H1 (cell line): ENCODE results near the gene CCDC88A. TPM values are rescaled to one million over a fixed set of nuclear protein-coding genes. Genes with fewer than 3 reads are reported as not detected.

ENCODE experiments used
- CTCF ChIA-PET: fragments of 300-600 bp; sonication (Branson Sonifier 250); formaldehyde crosslinking; loops from one replicate; lab custom pipeline; 2021; ENCODE audit not compliant: partially characterized antibody; lab: Charles Lee
- POLR2A ChIA-PET: fragments of 300-600 bp; sonication (Branson Sonifier 250); formaldehyde crosslinking; loops from one replicate; lab custom pipeline; 2021; ENCODE audit warnings: inconsistent platforms; ENCODE audit not compliant: partially characterized antibody; lab: Charles Lee
- DNase-seq, 2 experiments: peaks; one replicate each; pipeline versions ENCODE4 v3.0.0 to v3.0.0-alpha.2; 2010 to 2022; ENCODE audit warnings: low spot score in 2 of 2, low read depth in 1 of 2, mixed read lengths in 1 of 2
- FAIRE-seq: peaks from 2 replicates; lab custom pipeline; 2011; peaks lifted over from hg19 to GRCh38; lab: Jason Lieb, UNC
- H2AFZ ChIP-seq: 2 replicates; pipeline ENCODE4 v1.8.1; 2012; ENCODE audit warnings: low read length, inconsistent platforms
- H2AK5ac ChIP-seq: 2 replicates; pipeline ENCODE4 v1.6.1; 2013; ENCODE audit warnings: low read depth, low read length
- H2BK120ac ChIP-seq: replicated peaks from 2 replicates; pipeline ENCODE3; 2013; ENCODE audit warnings: low read depth, low read length, inconsistent platforms
- H2BK12ac ChIP-seq: 2 replicates; pipeline ENCODE4 v1.6.1; 2013; ENCODE audit warnings: low read depth, low read length
- H2BK15ac ChIP-seq: 2 replicates; pipeline ENCODE4 v1.6.1; 2013; ENCODE audit warnings: low read length
- H2BK20ac ChIP-seq: 2 replicates; pipeline ENCODE4 v1.6.1; 2013; ENCODE audit warnings: low read length
- H2BK5ac ChIP-seq: 2 replicates; pipeline ENCODE4 v1.6.1; 2013; ENCODE audit warnings: low read depth, low read length
- H3K14ac ChIP-seq: 2 replicates; pipeline ENCODE4 v1.6.1; 2013; ENCODE audit warnings: inconsistent platforms; ENCODE audit not compliant: insufficient read length
- H3K18ac ChIP-seq: 2 replicates; pipeline ENCODE4 v1.6.1; 2013; ENCODE audit warnings: low read length; ENCODE audit errors: extremely low read depth
- H3K23ac ChIP-seq: 2 replicates; pipeline ENCODE4 v1.6.1; 2013; ENCODE audit warnings: inconsistent platforms; ENCODE audit not compliant: insufficient read length
- H3K23me2 ChIP-seq: 2 replicates; pipeline ENCODE4 v1.6.1; 2013; ENCODE audit warnings: low read depth, low read length
- H3K27ac ChIP-seq: 2 replicates; pipeline ENCODE4 v1.6.1; 2011; ENCODE audit warnings: low read depth, low read length, inconsistent platforms
- H3K27me3 ChIP-seq, 4 experiments: replicated peaks in 1 of 4; 1 replicate in 1 of 4; 2 replicates in 3 of 4; pipeline versions ENCODE4 v1.6.1 to v1.8.1; 2011 to 2013; ENCODE audit warnings: low read length in 3 of 4, mild to moderate bottlenecking in 3 of 4, inconsistent platforms in 2 of 4, mixed read lengths in 2 of 4, moderate library complexity in 1 of 4; ENCODE audit not compliant: control insufficient read depth in 3 of 4, insufficient read depth in 3 of 4; ENCODE audit errors: extremely low read depth in 1 of 4
- H3K36me3 ChIP-seq, 4 experiments: 2 replicates each; pipeline versions ENCODE4 v1.6.1 to v1.8.1; 2011 to 2013; ENCODE audit warnings: mild to moderate bottlenecking in 4 of 4, low read length in 3 of 4, moderate library complexity in 2 of 4, control low read depth in 1 of 4, inconsistent platforms in 1 of 4; ENCODE audit not compliant: insufficient read depth in 4 of 4, control insufficient read depth in 2 of 4
- H3K4ac ChIP-seq: replicated peaks from 2 replicates; pipeline ENCODE3; 2013; ENCODE audit warnings: low read length, low read depth, mixed read lengths, inconsistent platforms; ENCODE audit not compliant: insufficient read length
- H3K4me1 ChIP-seq, 4 experiments: replicated peaks in 1 of 4; 1 replicate in 1 of 4; 2 replicates in 3 of 4; pipeline versions ENCODE4 v1.6.1 to v1.8.1; 2011 to 2013; ENCODE audit warnings: low read length in 3 of 4, inconsistent platforms in 2 of 4, mixed read lengths in 1 of 4; ENCODE audit not compliant: insufficient read depth in 4 of 4, control insufficient read depth in 3 of 4
- H3K4me2 ChIP-seq, 2 experiments: 2 replicates each; pipeline versions ENCODE4 v1.6.1 to v1.8.1; 2011 to 2013; ENCODE audit warnings: low read depth in 2 of 2, low read length in 2 of 2, control low read depth in 1 of 2, inconsistent platforms in 1 of 2, mild to moderate bottlenecking in 1 of 2; ENCODE audit not compliant: insufficient read depth in 1 of 2
- H3K4me3 ChIP-seq, 4 experiments: fragments of 200-600, 300-600 bp in 1 of 4; sonication (generic), shearing (Covaris generic), sonication (Bioruptor Twin) in 1 of 4; 2 replicates each; pipeline versions ENCODE4 v1.5.1 to v1.8.1; 2011 to 2016; ENCODE audit warnings: low read length in 4 of 4, low read depth in 3 of 4, control low read depth in 2 of 4, inconsistent platforms in 2 of 4, mild to moderate bottlenecking in 2 of 4, mixed read lengths in 1 of 4, moderate library complexity in 1 of 4; ENCODE audit not compliant: insufficient read depth in 2 of 4; ENCODE audit errors: extremely low read depth in 1 of 4
- H3K56ac ChIP-seq: replicated peaks from 2 replicates; pipeline ENCODE3; 2013; ENCODE audit warnings: low read depth, mild to moderate bottlenecking, mixed read lengths, low read length, inconsistent platforms; ENCODE audit not compliant: insufficient read length
- H3K79me1 ChIP-seq: 2 replicates; pipeline ENCODE4 v1.6.1; 2013; ENCODE audit warnings: low read depth, low read length, control low read depth
- H3K79me2 ChIP-seq, 2 experiments: 2 replicates each; pipeline versions ENCODE4 v1.6.1 to v1.8.1; 2012 to 2013; ENCODE audit warnings: low read length in 2 of 2, mild to moderate bottlenecking in 2 of 2, inconsistent platforms in 1 of 2; ENCODE audit not compliant: insufficient read depth in 2 of 2, control insufficient read depth in 1 of 2
- H3K9ac ChIP-seq, 4 experiments: replicated peaks in 1 of 4; 1 replicate in 1 of 4; 2 replicates in 3 of 4; pipeline versions ENCODE4 v1.6.1 to v1.8.1; 2011 to 2013; ENCODE audit warnings: low read depth in 3 of 4, low read length in 3 of 4, control low read depth in 2 of 4, mild to moderate bottlenecking in 2 of 4, moderate library complexity in 2 of 4, inconsistent platforms in 1 of 4; ENCODE audit errors: extremely low read depth in 1 of 4
- H3K9me3 ChIP-seq, 2 experiments: 2 replicates each; pipeline versions ENCODE4 v1.6.1 to v1.8.1; 2012 to 2013; ENCODE audit warnings: mild to moderate bottlenecking in 2 of 2, moderate library complexity in 2 of 2, control low read depth in 1 of 2, inconsistent platforms in 1 of 2, low read depth in 1 of 2, low read length in 1 of 2, mixed read lengths in 1 of 2; ENCODE audit not compliant: insufficient read depth in 2 of 2
- H4K20me1 ChIP-seq, 2 experiments: replicated peaks in 1 of 2; 2 replicates each; pipeline versions ENCODE3 to v1.8.1; 2011 to 2013; ENCODE audit warnings: inconsistent platforms in 2 of 2, low read length in 2 of 2, mild to moderate bottlenecking in 1 of 2; ENCODE audit not compliant: insufficient read depth in 2 of 2, control insufficient read depth in 1 of 2
- H4K5ac ChIP-seq: 2 replicates; pipeline ENCODE4 v1.6.1; 2013; ENCODE audit warnings: low read length, low read depth, mixed read lengths, inconsistent platforms; ENCODE audit not compliant: insufficient read length
- H4K8ac ChIP-seq: 2 replicates; pipeline ENCODE4 v1.8.0; 2013; ENCODE audit warnings: mild to moderate bottlenecking, moderate library complexity, low read length, inconsistent platforms; ENCODE audit not compliant: insufficient read depth; ENCODE audit errors: extremely low read depth
- H4K91ac ChIP-seq: replicated peaks from 2 replicates; pipeline ENCODE3; 2013; ENCODE audit warnings: low read length, mixed read lengths, inconsistent platforms; ENCODE audit not compliant: insufficient read length
- CBX5 ChIP-seq: fragments of 300-800, 300-1000 bp; sonication (generic); IDR thresholded peaks from 2 replicates; pipeline ENCODE4 v1.7.1; 2016; ENCODE audit warnings: antibody characterized with exemption, low read length, low read depth
- WGBS, 2 experiments: shearing (Covaris generic) in 1 of 2; methylation state at CpG; one replicate each; pipeline versions ENCODE4 v1.1.6 to v1.1.7; 2013 to 2015; ENCODE audit warnings: low lambda C conversion rate in 2 of 2, mixed read lengths in 2 of 2, inconsistent platforms in 1 of 2, low coverage in 1 of 2, missing lambda C conversion rate in 1 of 2; ENCODE audit not compliant: insufficient replicate concordance in 2 of 2, insufficient coverage in 1 of 2, insufficient read length in 1 of 2; ENCODE audit errors: extremely low coverage in 1 of 2, missing lambda C conversion rate in 1 of 2; 5-methylcytosine and 5-hydroxymethylcytosine counted together
- polyA plus RNA-seq, 7 experiments: library from polyadenylated mRNA; depleted of rRNA in 3 of 7; stranded (reverse) in 5 of 7; unstranded in 2 of 7; fragments of >200 nt in 5 of 7; fragments of 200-250 nt in 2 of 7; gene quantifications; 1 replicate in 5 of 7; 2 replicates in 1 of 7; 4 replicates in 1 of 7; pipeline versions ENCODE4 v1.2.1 to v1.2.3, GENCODE V29; 2011 to 2013; ENCODE audit warnings: missing spikeins in 2 of 7, mixed read lengths in 2 of 7
- total RNA-seq: library from RNA; stranded (reverse); fragmentation: NEBNext Ultra II Directional; extraction: Animal tissue kit (Norgen Biotek cat#: 25700); gene quantifications from 2 replicates; pipeline ENCODE4 v1.2.1, GENCODE V29; 2021

Gene CCDC88A
- total and polyA plus RNA-seq, 2 of the 8 experiments (the other 6 are each of a cell fraction or from before 2014, with no cell fraction given): 27.0 to 98.0 TPM

DNA sequence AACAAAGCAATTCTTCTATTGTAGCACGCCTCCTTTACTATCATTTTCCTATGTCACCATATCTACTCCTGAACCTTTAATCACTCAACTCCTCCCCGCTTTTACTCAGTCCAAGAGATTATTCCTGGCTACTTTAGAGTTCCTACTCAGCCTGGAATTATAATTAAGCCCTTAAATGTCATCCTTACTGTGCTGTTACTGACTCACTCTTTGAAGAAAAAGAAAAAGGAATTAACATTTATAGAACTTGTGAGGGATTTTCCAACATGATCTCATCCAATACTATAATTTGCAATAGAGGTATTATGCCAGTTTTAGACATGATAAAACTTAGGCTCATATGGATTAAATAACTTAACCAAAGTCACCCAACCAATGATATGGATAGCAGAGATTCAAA lies 61.7 kb downstream of the CCDC88A start:
- no peaks in the 10 kb centered on the region for H3K4me1 ChIP-seq
- no peaks in the 10 kb centered on the region for H3K79me2 ChIP-seq
- H3K4me3 ChIP-seq: no peak overlapping the region
- H3K9me3 ChIP-seq: no peaks in the 10 kb centered on the region
- no peak for DNase-seq
- no peak overlapping the region for H3K4ac ChIP-seq
- H4K8ac ChIP-seq: no peak overlapping the region
- H3K23ac ChIP-seq: no peak overlapping the region
- H2BK15ac ChIP-seq: no peak overlapping the region
- H3K9ac ChIP-seq: no peak overlapping the region
- H3K4me2 ChIP-seq: no peak overlapping the region
- H2AK5ac ChIP-seq: no peak overlapping the region
- WGBS, 2 experiments: 98% methylated on average over 2 of the region's 2 CpGs; no CpG with 5 or more reads in 1 of the 2 experiments
- CTCF ChIA-PET: no interaction called here
- H3K18ac ChIP-seq: no peak overlapping the region
- H2AFZ ChIP-seq: no peak overlapping the region
- H4K91ac ChIP-seq: no peak overlapping the region
- H3K27me3 ChIP-seq: no peaks in the 10 kb centered on the region
- no peak overlapping the region for H3K27ac ChIP-seq
- no peak overlapping the region for H3K14ac ChIP-seq
- no peak overlapping the region for H2BK20ac ChIP-seq
- no peak overlapping the region for H2BK12ac ChIP-seq
- no peak overlapping the region for H4K5ac ChIP-seq
- no peak overlapping the region for H2BK5ac ChIP-seq
- H2BK120ac ChIP-seq: no peak overlapping the region
- H3K56ac ChIP-seq: no peak overlapping the region
- TF ChIP-seq CBX5: no peak
- H3K79me1 ChIP-seq: no peaks in the 10 kb centered on the region
- POLR2A ChIA-PET: no interaction called here
- peaks cover 0 to 27% (median 4%) of the 10 kb centered on the region in 4 experiments; a peak in 3 of 8 replicates for H3K36me3 ChIP-seq
- FAIRE-seq: no peak
- H4K20me1 ChIP-seq: no peaks in the 10 kb centered on the region
- no peaks in the 10 kb centered on the region for H3K23me2 ChIP-seq
